ENCODE results near the gene SH3PXD2A.

SH3PXD2A gene

DNA sequence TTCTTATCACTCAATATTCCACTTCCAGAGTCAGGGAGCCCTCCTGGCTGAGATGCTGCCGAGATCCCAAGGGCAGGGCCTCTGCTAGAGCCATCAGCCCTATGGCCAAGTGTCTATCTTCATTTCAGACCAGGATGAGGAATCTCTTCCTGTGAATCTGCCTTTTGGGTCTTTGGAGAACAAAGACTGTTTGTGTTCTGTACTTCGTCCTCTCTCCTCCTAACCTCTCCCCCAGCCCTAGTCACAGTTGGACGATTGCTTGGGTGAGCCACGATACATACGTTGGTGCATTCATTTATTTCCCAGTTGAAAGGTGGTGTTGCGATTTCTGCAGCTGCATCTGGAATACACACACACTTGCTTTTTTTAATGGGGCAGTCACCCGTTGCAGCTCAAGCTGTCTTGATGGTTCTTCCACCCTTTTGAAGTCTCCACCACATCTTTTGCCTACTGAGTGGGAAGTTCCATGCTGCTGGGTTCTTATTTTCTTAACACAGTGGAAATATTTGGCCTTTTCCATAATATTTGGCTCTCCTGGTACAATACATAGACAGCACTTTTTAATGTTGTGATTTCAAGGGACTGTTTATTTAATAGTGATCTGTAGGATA is 26.7 kb downstream of the SH3PXD2A start:
- no peak overlapping the region for H3K9ac ChIP-seq (ENCODE audit: low read depth in 1 of 2, low read length in 2 of 2)
- no peaks in the 10 kb centered on the region for H3K27me3 ChIP-seq (ENCODE audit: control insufficient read depth in 2 of 2, insufficient read depth in 2 of 2, low read length in 2 of 2)
- no peaks in the 10 kb centered on the region for H3K9me3 ChIP-seq (ENCODE audit: control insufficient read depth in 2 of 2, low read length in 2 of 2)
- peaks cover 5 to 8% of the 10 kb centered on the region in 2 donors for H3K36me3 ChIP-seq (ENCODE audit: control insufficient read depth in 2 of 2, insufficient read depth in 2 of 2, low read length in 2 of 2)
- H3K4me3 ChIP-seq (ENCODE audit: low read length in 2 of 2): no peak overlapping the region
- H3K27ac ChIP-seq (ENCODE audit: low read depth in 2 of 2, low read length in 2 of 2): peak overlapping the region in 1 of 2 donors; percentile 40
- H3K4me1 ChIP-seq (ENCODE audit: control insufficient read depth in 2 of 2, insufficient read depth in 2 of 2, low read length in 2 of 2): peaks cover under 1 to 40% of the 10 kb centered on the region in 2 donors

DNA sequence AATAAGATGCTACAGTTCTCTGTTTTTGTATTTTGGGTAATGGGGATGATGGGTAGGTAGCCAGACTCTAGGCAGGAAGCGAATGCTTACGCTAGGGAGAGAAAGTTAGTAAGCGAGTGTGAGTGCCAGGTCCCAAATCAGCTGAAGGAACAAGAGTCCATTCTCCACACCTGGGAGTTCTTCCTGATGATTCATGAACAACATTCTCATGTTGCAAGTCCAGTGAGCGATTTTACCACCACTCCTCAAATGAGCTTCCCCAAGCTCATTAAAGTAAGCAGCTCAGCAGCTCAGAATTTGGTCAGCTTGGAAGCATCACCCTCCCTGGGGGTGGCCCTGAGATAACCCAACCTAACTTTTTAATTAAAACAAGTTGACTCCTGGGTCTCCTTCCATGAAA is 27.3 kb downstream of the SH3PXD2A start:
- Histone ChIP-seq H3K27ac (ENCODE audit: low read depth in 2 of 2, low read length in 2 of 2) (peak overlapping the region in 1 of 2 donors; percentile 40), H3K36me3 (ENCODE audit: control insufficient read depth in 2 of 2, insufficient read depth in 2 of 2, low read length in 2 of 2) (peaks cover 5 to 8% of the 10 kb centered on the region in 2 donors), H3K9ac (ENCODE audit: low read depth in 1 of 2, low read length in 2 of 2) (no peak overlapping the region), H3K9me3 (ENCODE audit: control insufficient read depth in 2 of 2, low read length in 2 of 2) (no peaks in the 10 kb centered on the region), H3K27me3 (ENCODE audit: control insufficient read depth in 2 of 2, insufficient read depth in 2 of 2, low read length in 2 of 2) (no peaks in the 10 kb centered on the region), H3K4me1 (ENCODE audit: control insufficient read depth in 2 of 2, insufficient read depth in 2 of 2, low read length in 2 of 2) (peaks cover 0 to 36% of the 10 kb centered on the region in 2 donors), H3K4me3 (ENCODE audit: low read length in 2 of 2) (no peak overlapping the region)

DNA sequence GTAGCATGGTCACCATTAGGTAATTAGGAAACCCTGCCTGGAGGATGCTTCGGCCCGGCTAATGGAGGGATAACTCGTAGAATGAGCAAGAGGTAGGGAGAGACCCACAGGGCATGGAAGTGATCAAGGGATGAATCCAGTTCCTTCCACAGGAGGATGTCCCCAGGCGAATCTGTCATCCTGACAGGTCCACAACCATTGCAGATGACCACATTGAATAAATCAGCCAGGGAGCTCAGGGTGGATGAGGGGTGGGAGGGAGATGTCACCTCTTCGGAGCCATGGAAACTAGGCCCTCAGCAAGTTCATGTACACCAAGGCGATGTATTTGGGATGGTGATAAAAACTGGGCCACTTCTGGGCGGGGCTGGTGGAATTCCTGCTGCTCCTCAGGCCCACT is 28.5 kb downstream of the SH3PXD2A start:
- H3K27me3 ChIP-seq (ENCODE audit: control insufficient read depth in 2 of 2, insufficient read depth in 2 of 2, low read length in 2 of 2): no peaks in the 10 kb centered on the region
- no peaks in the 10 kb centered on the region for H3K9me3 ChIP-seq (ENCODE audit: control insufficient read depth in 2 of 2, low read length in 2 of 2)
- no peak overlapping the region for H3K9ac ChIP-seq (ENCODE audit: low read depth in 1 of 2, low read length in 2 of 2)
- no peak overlapping the region for H3K27ac ChIP-seq (ENCODE audit: low read depth in 2 of 2, low read length in 2 of 2)
- no peak overlapping the region for H3K4me3 ChIP-seq (ENCODE audit: low read length in 2 of 2)
- H3K4me1 ChIP-seq (ENCODE audit: control insufficient read depth in 2 of 2, insufficient read depth in 2 of 2, low read length in 2 of 2): peaks cover 0 to 34% of the 10 kb centered on the region in 2 donors
- H3K36me3 ChIP-seq (ENCODE audit: control insufficient read depth in 2 of 2, insufficient read depth in 2 of 2, low read length in 2 of 2): peaks cover 5 to 8% of the 10 kb centered on the region in 2 donors

DNA sequence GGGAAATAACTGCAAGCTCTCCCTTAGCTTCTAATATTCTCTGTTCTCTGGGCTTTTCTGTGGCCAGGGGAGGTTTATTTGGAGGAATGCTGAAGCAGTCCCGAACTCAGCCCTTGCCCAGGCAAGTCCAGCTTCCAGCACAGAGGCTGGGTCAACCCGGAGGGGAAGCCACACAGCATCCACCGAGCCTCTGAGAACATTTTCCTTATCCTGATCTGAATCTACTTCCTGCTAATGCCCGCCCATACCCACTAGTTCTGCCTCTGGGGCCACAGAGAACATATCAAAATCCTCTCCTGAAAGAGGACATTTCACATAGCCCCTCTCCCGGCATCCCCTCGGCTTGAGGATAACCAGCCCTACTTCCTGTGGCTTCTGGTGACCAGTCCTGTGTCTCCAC is 31.1 kb downstream of the SH3PXD2A start:
- Histone ChIP-seq H3K9me3 (ENCODE audit: control insufficient read depth in 2 of 2, low read length in 2 of 2) (no peaks in the 10 kb centered on the region), H3K36me3 (ENCODE audit: control insufficient read depth in 2 of 2, insufficient read depth in 2 of 2, low read length in 2 of 2) (peaks cover 4 to 5% of the 10 kb centered on the region in 2 donors), H3K27ac (ENCODE audit: low read depth in 2 of 2, low read length in 2 of 2) (no peak overlapping the region), H3K9ac (ENCODE audit: low read depth in 1 of 2, low read length in 2 of 2) (no peak overlapping the region), H3K27me3 (ENCODE audit: control insufficient read depth in 2 of 2, insufficient read depth in 2 of 2, low read length in 2 of 2) (no peaks in the 10 kb centered on the region), H3K4me1 (ENCODE audit: control insufficient read depth in 2 of 2, insufficient read depth in 2 of 2, low read length in 2 of 2) (peaks cover 10 to 19% of the 10 kb centered on the region in 2 donors), H3K4me3 (ENCODE audit: low read length in 2 of 2) (no peak overlapping the region)

DNA sequence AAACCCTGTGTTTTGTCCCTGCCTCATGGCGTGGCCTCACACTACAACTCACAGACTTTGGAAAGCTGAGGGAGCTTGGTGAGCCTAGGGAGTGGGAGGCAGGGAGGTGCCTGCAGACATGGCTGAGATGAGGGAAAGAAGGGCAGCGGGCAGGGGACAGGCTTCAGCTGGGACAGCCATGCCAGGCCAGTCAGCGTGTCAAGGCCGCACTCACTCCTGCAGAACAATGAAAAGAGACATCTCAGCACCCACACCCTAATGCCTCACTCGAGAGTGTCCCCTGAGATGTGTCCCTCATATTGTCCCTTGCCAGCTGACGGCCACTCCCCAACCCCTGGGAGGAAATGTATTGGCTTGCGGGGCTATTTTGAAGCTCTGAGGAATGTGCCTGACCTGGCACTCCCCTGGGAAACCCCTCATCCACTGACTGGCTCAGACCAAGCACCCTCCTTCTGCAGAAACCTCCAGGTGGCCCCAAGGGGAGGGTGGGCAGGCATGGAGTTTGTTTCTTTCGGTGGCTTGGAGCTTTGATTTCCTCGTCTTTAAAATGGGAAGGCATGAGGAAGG is 31.6 kb downstream of the SH3PXD2A start:
- no peak overlapping the region for H3K4me3 ChIP-seq (ENCODE audit: low read length in 2 of 2)
- no peaks in the 10 kb centered on the region for H3K27me3 ChIP-seq (ENCODE audit: control insufficient read depth in 2 of 2, insufficient read depth in 2 of 2, low read length in 2 of 2)
- no peaks in the 10 kb centered on the region for H3K9me3 ChIP-seq (ENCODE audit: control insufficient read depth in 2 of 2, low read length in 2 of 2)
- no peak overlapping the region for H3K27ac ChIP-seq (ENCODE audit: low read depth in 2 of 2, low read length in 2 of 2)
- no peak overlapping the region for H3K9ac ChIP-seq (ENCODE audit: low read depth in 1 of 2, low read length in 2 of 2)
- peaks cover 14 to 22% of the 10 kb centered on the region in 2 donors for H3K4me1 ChIP-seq (ENCODE audit: control insufficient read depth in 2 of 2, insufficient read depth in 2 of 2, low read length in 2 of 2)
- H3K36me3 ChIP-seq (ENCODE audit: control insufficient read depth in 2 of 2, insufficient read depth in 2 of 2, low read length in 2 of 2): peaks cover 4 to 5% of the 10 kb centered on the region in 2 donors

DNA sequence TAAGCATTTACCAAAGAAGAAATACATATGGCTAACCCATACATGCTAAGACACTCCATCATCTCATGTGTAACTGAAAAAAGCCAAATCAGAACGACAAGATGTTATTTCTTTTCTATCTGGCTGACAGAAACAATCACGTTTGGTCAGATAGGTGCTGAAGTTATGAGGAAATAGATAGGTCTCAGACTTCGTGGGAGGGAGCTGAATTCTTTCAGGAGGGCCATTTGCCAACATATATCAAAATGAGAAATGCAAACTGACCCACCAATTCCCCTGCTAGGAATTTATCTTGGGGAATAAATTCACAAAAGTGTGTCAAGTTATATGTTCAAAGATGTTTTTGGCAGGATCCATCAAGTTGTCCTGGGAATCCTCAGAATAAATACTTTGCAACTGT is 32.6 kb downstream of the SH3PXD2A start:
- Histone ChIP-seq H3K36me3 (ENCODE audit: control insufficient read depth in 2 of 2, insufficient read depth in 2 of 2, low read length in 2 of 2) (peaks cover under 1 to 5% of the 10 kb centered on the region in 2 donors), H3K4me1 (ENCODE audit: control insufficient read depth in 2 of 2, insufficient read depth in 2 of 2, low read length in 2 of 2) (peaks cover 14 to 20% of the 10 kb centered on the region in 2 donors), H3K4me3 (ENCODE audit: low read length in 2 of 2) (no peak overlapping the region), H3K9me3 (ENCODE audit: control insufficient read depth in 2 of 2, low read length in 2 of 2) (no peaks in the 10 kb centered on the region), H3K27ac (ENCODE audit: low read depth in 2 of 2, low read length in 2 of 2) (no peak overlapping the region), H3K9ac (ENCODE audit: low read depth in 1 of 2, low read length in 2 of 2) (no peak overlapping the region), H3K27me3 (ENCODE audit: control insufficient read depth in 2 of 2, insufficient read depth in 2 of 2, low read length in 2 of 2) (no peaks in the 10 kb centered on the region)

DNA sequence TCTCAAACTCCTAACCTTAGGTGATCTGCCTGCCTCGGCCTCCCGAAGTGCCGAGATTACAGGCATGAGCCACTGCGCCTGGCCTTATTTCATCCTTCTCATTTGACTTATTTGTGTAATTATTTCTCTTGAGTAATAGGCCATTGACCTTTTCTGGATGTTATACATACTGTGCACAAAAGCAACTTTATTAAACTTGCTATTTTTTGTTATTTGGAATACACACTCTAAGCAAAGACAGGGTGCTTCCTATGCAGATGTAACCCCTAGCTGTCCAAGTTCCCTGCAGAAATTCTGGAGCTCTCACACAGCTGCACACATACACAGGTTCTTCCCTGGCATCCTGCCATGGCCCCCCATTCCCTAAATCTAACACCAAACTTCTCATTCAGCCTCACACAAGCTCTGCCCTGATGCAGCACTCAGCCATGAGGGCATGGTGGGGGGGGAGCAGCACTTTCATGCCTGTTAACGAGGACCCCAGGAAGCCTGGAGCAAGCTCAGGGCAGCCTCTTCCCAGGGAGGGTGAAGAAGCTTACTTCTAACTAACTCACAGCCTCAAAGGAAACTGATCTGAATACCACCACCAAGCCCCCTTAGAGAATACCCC is 33.2 kb downstream of the SH3PXD2A start:
- no peaks in the 10 kb centered on the region for H3K9me3 ChIP-seq (ENCODE audit: control insufficient read depth in 2 of 2, low read length in 2 of 2)
- H3K27ac ChIP-seq (ENCODE audit: low read depth in 2 of 2, low read length in 2 of 2): no peak overlapping the region
- H3K4me1 ChIP-seq (ENCODE audit: control insufficient read depth in 2 of 2, insufficient read depth in 2 of 2, low read length in 2 of 2): peaks cover 14 to 19% of the 10 kb centered on the region in 2 donors
- H3K9ac ChIP-seq (ENCODE audit: low read depth in 1 of 2, low read length in 2 of 2): no peak overlapping the region
- peaks cover 0 to 5% of the 10 kb centered on the region in 2 donors for H3K36me3 ChIP-seq (ENCODE audit: control insufficient read depth in 2 of 2, insufficient read depth in 2 of 2, low read length in 2 of 2)
- no peak overlapping the region for H3K4me3 ChIP-seq (ENCODE audit: low read length in 2 of 2)
- H3K27me3 ChIP-seq (ENCODE audit: control insufficient read depth in 2 of 2, insufficient read depth in 2 of 2, low read length in 2 of 2): no peaks in the 10 kb centered on the region

DNA sequence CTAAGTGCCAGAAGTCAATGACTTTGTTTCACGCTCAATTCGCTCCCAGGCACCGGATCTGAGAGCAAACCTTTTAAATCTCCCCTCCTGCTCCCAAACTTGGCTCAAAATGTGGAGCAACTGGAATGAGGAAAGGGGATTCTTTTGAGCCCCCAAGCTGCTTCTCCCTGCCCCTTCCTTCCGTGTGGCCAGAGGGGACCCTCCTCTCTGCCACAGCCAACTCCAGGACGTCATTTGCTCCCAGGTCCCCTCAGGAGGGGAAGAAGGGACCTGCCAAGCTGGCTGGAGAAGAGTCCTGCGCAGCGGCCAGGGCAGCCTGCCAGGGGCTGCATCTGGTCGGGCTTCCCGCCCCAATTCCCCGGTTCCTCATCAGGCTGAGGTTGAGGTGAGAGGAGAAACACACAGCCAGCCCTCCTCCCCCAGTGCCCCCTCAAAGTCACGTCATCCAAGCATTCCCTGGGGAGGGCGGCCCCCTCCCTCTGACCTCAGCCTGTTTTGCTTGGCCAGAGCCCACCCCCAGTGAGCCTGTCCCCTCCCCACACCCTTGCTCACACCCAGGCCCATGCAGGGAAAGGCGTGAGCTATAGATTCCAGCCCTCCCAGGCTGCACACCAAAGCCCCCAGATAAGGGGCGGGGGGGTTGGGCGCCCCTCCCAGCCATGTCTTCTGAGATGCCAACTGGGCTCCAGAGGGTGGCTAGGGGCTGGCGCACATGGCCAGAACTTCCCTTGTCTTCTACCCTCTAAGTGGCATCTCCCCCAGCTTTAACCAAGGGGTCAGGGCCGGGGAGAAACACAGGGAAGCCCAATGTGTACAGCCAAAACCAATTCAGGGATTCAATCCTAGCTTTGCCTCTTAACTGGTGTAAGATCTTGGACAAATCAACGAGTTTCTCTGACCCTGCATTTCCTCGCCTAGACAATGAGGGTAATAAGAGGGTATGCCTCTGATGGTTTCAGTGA is 35.0 kb downstream of the SH3PXD2A start:
- peaks cover 14 to 19% of the 10 kb centered on the region in 2 donors for H3K4me1 ChIP-seq (ENCODE audit: control insufficient read depth in 2 of 2, insufficient read depth in 2 of 2, low read length in 2 of 2)
- no peak overlapping the region for H3K4me3 ChIP-seq (ENCODE audit: low read length in 2 of 2)
- H3K27ac ChIP-seq (ENCODE audit: low read depth in 2 of 2, low read length in 2 of 2): peak overlapping the region in 1 of 2 donors; percentile 2
- H3K9me3 ChIP-seq (ENCODE audit: control insufficient read depth in 2 of 2, low read length in 2 of 2): no peaks in the 10 kb centered on the region
- no peaks in the 10 kb centered on the region for H3K27me3 ChIP-seq (ENCODE audit: control insufficient read depth in 2 of 2, insufficient read depth in 2 of 2, low read length in 2 of 2)
- no peaks in the 10 kb centered on the region for H3K36me3 ChIP-seq (ENCODE audit: control insufficient read depth in 2 of 2, insufficient read depth in 2 of 2, low read length in 2 of 2)
- no peak overlapping the region for H3K9ac ChIP-seq (ENCODE audit: low read depth in 1 of 2, low read length in 2 of 2)

DNA sequence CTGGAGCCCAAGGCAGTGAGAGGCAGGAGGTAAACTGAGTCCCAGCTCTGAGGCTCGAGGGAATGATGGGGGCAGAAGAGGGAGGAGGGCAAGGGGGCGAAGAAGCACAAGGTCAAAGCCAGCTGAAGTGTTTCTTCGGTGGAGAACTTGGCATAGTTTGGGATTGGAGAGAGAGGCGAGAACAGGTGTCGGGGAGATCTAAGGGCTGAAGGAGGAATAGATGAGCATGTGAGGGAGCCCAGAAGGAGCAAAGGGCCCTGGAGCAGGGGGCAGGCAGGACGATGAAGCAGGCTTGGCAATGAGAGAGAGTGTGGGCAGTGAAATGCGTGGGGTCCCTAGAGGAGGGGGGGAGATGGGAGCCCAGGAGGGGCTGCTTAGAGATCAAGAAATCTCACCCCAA is 35.9 kb downstream of the SH3PXD2A start:
- no peaks in the 10 kb centered on the region for H3K27me3 ChIP-seq (ENCODE audit: control insufficient read depth in 2 of 2, insufficient read depth in 2 of 2, low read length in 2 of 2)
- H3K9ac ChIP-seq (ENCODE audit: low read depth in 1 of 2, low read length in 2 of 2): peak overlapping the region in 1 of 2 donors; percentile 15
- no peak overlapping the region for H3K4me3 ChIP-seq (ENCODE audit: low read length in 2 of 2)
- peaks cover 16 to 25% of the 10 kb centered on the region in 2 donors for H3K4me1 ChIP-seq (ENCODE audit: control insufficient read depth in 2 of 2, insufficient read depth in 2 of 2, low read length in 2 of 2)
- H3K27ac ChIP-seq (ENCODE audit: low read depth in 2 of 2, low read length in 2 of 2): peak overlapping the region; percentile 7 to 19
- no peaks in the 10 kb centered on the region for H3K9me3 ChIP-seq (ENCODE audit: control insufficient read depth in 2 of 2, low read length in 2 of 2)
- no peaks in the 10 kb centered on the region for H3K36me3 ChIP-seq (ENCODE audit: control insufficient read depth in 2 of 2, insufficient read depth in 2 of 2, low read length in 2 of 2)

All from mucosa of rectum (tissue), 2 donors.